ENCODE measurements around the gene DHFR2.
"Not testable (repeated sequence)": the region's sequence is repeated elsewhere in the genome, so short reads cannot be mapped to it uniquely, and the experiment has no call there.

DHFR2 gene

DNA sequence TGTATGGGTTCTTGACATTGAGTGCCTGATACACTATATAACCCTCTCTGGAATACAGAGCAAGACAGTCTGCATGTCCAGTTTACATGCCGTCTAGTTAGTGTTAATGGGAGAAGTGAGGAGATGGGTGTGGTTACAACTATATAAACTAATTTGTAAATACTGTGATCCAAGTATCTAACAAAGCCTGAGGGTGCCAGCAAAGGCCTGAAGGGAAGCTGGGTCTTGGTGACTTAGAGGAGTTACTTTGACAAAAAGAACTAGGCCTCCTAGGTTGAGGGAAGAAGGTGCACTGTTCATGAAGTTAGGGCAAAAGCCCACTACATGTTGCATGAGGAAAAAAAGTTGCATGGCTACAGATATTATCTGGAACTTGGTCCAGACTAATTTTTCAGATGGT lies 2.4 kb upstream of the DHFR2 start:
- peak; percentile 27 for DNase-seq (ENCODE audit: low spot score)

DNA sequence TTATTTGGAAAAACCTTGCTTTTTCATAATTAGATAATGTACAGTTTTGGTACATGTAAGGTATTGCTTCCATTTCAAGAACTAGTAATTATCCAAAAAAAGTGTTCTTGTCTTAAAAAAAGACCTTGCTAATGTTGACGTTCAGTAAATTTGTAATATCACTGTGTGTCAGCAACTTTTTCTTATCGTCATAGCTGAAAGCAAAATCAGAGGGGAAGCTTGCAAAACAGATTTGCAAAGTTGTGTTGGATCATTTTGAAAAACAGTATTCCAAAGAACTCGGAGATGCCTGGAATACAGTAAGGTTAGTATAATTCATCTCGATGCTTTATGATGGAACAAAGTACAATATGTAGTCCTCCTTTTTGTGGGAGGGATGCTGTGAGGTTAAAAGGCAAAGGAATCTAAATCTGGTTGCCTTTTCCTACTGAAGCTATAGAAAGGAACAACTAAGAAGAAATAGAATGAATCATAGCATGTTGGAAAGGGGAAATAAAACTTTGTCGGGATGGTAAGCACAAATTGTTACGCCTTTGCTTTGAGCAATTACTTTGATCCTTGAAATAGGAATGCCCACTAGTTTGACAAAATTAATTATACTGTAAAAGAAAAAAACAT lies 1.6 kb upstream of the DHFR2 start:
- peak; percentile 80 for DNase-seq (ENCODE audit: low spot score)

DNA sequence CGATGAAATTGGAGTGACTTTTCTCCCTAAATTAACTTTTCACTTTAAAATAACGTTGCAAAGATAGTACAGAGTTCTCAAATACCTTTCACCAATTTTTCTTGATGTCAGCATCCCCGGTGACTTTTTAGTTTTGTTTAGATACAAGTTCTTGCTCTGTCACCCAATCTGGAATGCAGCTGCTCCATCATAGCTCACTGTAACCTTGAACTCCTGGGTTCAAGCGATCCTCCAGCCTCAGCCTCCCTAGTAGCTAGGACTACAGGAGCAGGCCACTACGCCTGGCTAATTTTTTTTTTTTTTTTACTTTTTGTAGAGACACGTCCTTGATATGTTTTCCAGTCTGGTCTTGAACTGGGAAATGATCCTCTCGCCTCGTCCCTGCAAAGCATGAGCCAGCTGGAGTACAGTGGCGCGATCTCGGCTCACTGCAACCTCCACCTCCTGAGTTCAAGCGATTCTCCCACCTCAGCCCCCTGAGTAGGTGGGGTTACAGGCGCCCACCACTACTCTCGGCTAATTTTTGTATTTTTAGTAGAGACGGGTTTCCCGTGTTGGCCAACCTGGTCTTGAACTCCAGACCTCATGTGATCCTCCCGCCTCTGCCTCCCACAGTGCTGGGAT lies 892 bp upstream of the DHFR2 start:
- peak; percentile 55 for DNase-seq (ENCODE audit: low spot score)

DNA sequence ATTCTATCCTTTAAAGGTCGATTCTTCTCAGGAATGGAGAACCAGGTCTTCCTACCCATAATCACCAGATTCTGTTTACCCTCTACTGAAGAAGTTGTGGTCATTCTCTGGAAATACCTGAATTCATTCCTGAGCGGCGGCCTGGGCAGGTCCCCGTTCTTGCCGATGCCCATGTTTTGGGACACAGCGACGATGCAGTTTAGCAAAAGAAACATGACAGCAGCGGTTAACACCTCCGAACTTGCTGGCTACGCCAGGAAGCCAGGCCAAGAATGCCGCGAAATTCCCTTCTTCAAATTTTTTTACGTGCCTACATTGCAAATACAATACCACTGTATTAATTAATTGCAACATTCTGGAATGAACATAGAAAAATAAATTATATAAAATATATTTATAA lies 1.4 kb downstream of the DHFR2 start:
- no peak for DNase-seq (ENCODE audit: low spot score)

DNA sequence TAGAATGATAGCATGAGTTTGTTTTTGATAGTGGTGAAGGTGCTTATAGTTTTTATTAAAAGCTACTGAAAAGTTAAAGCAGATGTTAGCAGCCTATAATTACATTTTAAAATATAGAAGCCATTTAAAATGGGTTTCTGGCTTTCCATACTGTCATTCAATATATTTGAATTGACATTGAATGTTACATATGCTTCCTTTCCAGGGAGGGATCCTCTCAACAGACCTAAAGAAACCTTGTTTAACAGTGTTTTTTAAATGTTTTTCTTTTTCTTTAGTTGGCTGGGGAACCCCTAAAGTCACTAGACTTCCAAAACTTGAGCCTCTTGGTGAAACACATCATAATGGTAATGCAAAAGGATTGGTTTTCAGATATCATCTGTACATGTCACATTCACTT lies 12.2 kb downstream of the DHFR2 start:
- no peak for DNase-seq (ENCODE audit: low spot score)

DNA sequence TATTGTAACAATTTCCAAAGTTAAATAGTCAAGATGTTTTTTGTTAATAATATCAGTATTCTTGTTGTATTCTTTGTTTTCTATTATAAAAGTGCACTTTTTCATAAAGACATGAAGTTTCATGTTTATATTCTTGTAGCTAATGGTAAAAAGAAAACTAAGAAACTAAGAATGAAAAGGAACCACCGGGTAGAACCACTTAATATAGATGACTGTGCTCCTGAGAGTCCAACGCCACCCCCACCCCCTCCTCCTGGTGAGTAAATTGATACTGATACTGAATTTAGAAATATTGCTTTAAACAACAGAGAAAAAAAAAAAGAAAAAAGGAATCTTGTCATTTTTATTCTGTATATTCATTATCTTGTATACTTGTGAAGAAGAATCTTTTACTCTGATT lies 13.4 kb downstream of the DHFR2 start:
- no peak for DNase-seq (ENCODE audit: low spot score)

DNA sequence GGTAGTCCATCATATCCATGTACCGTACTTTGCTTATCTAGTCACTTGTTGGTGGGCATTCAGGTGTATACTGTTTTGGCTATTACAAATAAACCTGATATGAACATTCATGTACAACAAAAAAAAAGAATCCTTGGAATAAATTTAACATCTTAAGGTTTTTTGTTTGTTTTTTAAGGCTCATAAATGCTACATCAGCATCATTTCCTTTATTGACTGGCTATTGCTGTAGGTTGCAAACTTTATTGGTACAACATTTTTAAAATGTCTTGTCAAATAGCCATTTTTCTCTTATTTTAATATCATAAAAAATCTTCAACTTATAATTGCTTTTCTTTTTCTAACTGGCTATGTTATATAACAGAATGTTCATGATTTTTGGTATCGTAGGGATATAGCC lies 16.2 kb downstream of the DHFR2 start:
- no peak for DNase-seq (ENCODE audit: low spot score)

DNA sequence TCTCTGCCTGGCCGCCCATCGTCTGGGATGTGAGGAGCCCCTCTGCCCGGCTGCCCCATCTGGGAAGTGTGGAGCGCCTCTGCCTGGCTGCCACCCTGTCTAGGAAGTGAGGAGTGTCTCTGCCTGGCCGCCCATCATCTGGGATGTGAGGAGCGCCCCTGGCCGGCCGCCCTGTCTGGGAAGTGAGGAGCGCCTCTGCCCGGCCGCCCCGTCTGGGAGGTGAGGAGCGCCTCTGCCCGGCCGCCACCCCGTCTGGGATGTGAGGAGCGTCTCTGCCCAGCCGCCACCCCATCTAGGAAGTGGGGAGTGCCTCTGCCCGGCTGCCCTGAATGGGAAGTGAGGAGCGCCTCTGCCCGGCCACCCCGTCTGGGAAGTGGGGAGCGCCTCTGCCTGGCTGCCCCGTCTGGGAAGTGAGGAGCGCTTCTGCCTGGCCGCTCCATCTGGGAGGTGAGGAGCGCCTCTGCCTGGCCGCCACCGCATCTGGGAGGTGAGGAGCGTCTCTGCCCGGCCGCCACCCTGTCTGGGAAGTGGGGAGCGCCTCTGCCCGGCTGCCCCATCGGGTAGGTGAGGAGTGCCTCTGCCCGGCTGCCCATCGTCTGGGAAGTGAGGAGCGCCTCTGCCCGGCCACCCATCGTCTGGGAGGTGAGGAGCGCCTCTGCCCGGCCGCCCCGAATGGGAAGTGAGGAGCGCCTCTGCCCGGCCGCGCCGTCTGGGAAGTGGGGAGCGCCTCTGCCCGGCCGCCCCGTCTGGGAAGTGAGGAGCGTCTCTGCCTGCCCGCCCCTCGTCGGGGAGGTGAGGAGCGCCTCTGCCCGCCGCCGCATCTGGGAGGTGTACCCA lies 18.4 kb downstream of the DHFR2 start:
- DNase-seq (ENCODE audit: low spot score): not testable (repeated sequence)

DNA sequence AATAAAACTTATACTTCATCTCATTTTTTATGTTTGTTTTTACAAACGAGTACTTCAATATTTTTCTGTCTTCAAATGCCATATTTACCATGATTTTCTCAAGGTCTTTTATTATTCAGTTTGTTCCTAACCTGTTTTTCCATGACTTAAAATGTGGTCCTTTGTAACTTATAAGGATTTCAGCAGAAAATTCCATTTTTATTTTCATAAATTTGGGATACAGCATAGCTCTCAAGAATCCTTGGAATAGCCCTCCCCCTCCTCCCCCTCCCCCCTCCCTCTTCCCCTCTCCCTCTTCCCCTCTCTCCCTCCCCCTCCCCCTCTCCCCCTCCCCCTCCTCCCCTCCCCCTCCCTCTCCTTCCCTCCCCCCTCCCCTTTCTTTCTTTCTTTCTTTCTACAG lies 19.4 kb downstream of the DHFR2 start:
- DNase-seq (ENCODE audit: low spot score): no peak

DNA sequence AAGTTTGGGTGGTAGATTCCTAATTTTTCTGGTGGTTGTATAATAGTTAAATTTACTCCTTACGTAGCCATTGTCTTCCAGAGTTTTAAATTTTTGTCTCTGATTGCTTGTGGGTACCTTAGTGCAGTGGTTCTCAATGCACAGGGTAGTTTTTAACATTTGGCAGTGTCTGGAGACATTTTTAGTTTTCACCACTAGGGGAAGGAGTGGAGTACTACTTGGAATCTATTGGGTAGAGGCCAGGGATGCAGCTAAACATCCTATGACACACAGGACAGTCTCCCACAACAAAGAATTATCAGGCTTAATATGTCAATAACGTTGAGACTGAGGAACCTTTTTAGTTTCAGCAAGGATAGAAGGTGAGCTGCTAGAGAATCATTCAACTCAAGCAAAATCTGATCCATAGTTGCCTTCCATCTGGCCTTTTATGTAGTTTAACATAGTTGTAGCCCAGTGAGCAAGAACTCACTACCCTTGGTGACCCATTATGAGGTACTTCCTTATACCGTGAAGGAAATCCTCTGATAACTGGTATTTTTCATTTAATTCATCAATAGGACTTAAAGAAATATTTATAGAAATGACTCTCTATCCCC lies 25.7 kb downstream of the DHFR2 start:
- peak; percentile 68 for DNase-seq (ENCODE audit: low spot score)

DNA sequence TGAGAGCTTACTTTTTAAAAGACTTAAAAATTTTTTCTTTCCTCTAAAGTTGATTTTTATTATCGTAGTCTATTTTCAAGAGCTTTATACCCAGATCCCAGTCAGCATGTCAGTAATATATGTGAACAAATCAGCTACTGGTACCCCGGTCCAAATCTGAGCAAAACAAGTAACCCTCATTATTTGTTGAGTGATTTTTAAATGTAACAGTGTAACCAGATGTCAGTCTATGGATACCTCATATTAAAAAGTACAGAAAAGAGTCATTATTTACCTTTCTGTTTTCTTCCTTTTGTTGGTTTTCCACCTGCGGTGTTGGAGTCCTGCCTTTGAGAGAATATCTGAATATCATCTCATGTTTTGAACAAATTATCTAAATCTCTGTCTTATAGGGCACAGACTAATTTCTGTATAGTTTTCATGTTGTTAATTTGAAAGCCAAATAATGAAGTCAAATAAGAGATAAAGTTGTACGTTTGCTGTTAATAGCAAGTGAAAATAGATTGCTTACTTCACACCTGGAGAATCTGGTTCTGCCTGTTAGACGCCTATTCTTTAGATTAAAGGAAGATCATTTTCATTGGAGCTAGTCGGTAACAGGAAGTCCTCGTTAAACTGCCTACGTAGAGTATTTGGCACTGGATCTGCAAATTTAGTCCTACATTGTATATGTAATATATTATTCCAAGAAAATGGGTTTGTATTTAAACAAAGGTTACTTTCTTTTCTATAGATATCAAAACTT lies 34.5 kb downstream of the DHFR2 start, which contains the start of gene STX19:
Gene STX19, minus strand, starts transcription at position 505 of the 745 bp plus-strand sequence. CDS start 13,328 bp downstream, outside the sequence.
- no peak for DNase-seq (ENCODE audit: low spot score)

DNA sequence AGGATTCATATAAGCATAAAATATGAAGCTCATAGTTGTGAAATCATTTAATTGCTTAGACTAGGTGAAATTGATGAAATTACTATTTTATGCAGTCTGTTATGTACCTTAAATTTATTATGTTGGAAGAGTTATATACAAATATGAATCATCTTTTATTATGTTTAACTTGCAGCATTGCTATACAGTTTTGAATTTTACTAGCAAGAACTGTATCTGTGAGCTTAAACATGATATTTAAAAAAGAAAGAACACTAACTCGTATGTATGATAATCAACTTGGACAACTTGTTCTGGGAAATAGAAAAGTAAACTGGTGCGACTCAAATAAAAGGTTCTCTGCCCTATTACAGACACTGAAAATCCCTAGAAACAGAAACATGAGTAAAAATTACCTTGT lies 36.1 kb downstream of the DHFR2 start:
- DNase-seq (ENCODE audit: low spot score): no peak

DNA sequence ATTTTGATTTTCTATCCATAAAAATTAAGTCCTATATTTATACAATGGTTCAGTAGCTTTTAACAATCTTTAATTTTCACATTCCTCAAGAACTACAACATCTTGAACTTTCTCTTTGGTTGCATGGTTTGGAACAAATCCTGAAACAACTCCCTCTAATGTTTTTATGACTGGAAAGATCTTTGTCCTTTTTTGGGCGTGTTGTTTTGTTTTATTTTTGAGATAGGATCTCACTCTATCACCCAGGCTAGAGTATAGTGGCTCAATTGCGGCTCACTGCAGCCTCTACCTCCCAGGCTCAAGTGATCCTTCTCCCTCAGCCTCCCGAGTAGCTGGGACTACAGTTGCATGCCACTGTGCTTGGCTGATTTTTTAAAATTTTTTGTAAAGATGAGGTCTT lies 38.3 kb downstream of the DHFR2 start:
- no peak for DNase-seq (ENCODE audit: low spot score)

DNA sequence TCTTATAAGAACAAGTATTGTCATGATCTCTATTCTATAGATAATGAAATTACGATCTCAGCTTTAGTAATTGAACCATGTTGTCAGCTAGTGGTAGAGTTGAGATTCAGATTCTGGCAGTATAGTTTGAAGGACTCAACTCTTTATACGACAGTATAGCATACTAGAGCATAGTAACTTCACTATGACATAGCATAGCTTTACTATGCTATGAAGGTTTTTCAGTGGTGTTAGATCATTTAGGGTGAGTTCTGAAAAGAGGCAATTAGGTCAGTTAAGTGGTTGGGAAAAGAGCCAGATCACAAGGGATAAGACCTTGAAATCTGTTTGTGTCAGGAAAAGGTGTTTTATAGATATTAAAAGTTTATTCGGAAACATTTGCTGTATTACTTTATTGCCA lies 42.4 kb downstream of the DHFR2 start:
- no peak for DNase-seq (ENCODE audit: low spot score)

DNA sequence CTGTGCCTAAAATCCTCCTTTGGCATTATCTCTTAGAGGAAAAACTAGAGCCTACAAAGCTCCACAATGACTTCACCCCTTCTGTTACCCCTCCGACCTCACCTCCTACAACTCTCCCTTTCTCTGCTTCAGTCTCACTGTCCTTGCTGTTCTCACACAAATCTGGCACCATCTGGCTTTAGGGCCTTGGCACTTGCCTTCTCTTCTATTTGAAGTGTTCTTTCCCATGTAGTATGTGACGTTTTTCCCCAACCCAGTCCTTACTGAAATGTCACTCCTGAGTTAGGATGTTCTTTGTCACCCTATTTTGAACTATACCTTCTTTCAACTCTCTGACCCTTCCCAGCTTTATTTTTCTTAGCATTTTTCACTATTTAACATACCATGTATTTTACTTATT lies 43.1 kb downstream of the DHFR2 start:
- no peak for DNase-seq (ENCODE audit: low spot score)

DNA sequence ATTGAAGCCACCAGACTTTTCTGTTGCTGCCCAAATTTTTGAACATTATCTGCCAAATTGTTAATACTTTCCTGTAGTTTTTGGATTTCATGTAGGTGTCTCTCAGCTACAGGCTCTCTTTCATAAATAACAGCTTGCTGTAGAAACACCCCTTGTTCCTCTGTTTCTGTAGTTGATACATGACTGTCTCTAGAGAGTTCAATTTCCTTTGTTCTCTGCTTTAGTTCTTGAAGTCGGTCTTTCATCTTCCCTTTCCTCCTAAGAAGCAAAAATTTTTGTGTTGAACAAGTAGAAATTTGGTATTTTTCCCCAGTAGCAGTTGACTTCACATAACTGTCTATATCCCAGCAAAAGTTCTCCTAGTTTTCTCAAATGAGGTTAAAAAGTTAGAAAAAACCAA lies 47.7 kb downstream of the DHFR2 start:
- DNase-seq (ENCODE audit: low spot score): no peak

DNA sequence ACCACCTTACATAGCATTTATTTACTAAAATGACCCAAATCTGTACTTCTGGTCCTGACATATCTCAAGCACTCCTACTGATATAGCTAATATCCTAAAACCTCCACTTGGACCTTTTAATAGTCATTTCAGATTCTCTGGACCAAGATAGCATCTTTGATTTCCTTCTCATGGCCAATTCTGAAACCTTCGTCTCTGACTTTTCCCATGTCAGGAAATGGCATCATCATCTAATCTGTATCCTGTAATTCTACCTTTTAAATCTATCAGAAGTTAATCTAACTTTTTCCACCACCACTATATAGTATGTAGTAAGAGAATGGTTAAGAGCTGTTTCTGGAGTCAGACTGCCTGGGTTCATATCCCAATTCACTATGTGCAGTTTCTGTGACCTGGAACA lies 50.5 kb downstream of the DHFR2 start:
- DNase-seq (ENCODE audit: low spot score): no peak

DNA sequence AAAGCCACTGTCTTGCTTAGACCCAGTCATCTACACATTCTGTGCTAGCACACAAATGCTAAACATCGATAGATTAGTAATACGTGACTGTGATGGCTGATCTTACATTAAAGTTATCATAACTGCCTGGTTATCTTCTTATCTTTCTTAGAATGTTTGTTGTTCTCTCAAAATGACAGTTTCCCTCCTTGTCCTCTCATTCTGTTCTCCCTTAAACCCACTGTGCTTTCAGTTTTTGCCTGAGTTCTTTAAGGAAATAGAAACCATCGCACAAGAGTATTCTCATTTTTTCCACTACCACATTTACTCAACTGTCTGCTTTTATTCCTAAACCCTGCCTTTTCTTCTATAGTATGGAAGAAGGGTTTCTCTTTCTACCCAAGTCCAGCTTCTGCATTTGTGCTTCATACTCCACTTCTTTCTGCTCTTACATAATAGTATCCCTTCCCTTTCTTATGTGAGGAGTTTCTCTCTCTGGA lies 51.4 kb downstream of the DHFR2 start:
- DNase-seq (ENCODE audit: low spot score): no peak

DNA sequence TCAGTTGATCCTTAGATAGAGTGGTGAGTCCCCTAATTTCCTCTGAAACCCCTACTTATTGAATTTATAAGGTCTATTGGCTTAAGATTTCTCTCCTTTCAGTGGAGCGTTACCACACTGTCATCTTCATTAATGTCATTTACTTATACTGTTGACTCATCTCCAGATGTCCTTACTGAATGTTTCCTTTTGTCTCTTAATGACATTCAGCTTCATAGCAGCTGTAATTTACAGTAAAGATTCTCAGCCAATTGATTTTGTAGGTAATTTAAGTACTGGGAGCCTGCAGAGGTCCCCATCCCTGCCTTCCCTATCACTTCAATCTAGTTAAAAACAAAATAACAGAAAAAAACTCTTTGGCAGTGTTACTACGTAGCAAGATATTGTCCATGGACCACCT lies 53.1 kb downstream of the DHFR2 start:
- no peak for DNase-seq (ENCODE audit: low spot score)

DNA sequence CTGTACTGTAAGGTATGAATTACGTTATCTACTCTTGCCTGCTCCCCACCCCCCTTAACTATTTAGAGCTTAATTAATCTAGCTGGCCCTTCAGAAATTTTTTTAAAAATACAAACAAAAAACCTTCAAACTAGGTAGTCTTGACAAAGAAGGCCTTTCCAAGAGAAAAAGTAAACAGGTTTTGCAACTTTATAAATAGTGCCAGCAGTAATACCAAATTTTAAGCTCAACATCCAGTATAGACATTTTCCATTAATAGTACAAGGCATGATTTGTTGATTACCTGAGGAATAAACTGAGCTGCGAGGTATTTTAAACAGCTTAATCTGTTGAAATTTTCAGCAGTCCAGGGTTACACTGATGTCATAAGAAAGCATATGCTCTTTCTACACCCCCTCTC lies 54.5 kb downstream of the DHFR2 start:
- DNase-seq (ENCODE audit: low spot score): no peak

All from hematopoietic multipotent progenitor cell treated with erythropoietin and hydrocortisone succinate and interleukin-3 and kit ligand, for 15 days (in vitro differentiated cells).